HepG2 (cell line): ENCODE data around the gene SELENOH. TPM values are rescaled to one million over a fixed set of nuclear protein-coding genes. Genes with fewer than 3 reads are reported as not detected.

Source experiments
- BORCS8-MEF2B ChIP-seq: sonication (generic); formaldehyde crosslinking; IDR thresholded peaks from 2 replicates; pipeline ENCODE4 v1.8.0; 2022; ENCODE audit warnings: mild to moderate bottlenecking, missing genetic modification reagents
- CBX2 ChIP-seq, 2 experiments: fragments of 200-600 bp in 1 of 2; sonication (generic); formaldehyde crosslinking in 1 of 2; IDR thresholded peaks; 2 replicates each; pipeline versions ENCODE4 v1.7.0 to v1.8.1; 2018 to 2022; ENCODE audit warnings: low read depth in 2 of 2, low read length in 1 of 2, mild to moderate bottlenecking in 1 of 2, missing genetic modification reagents in 1 of 2
- CENPT ChIP-seq: sonication (generic); formaldehyde crosslinking; IDR thresholded peaks from 2 replicates; pipeline ENCODE4 v1.8.0; 2022; ENCODE audit warnings: low read depth, mild to moderate bottlenecking, moderate library complexity, missing genetic modification reagents
- ETV6 ChIP-seq: sonication (generic); formaldehyde crosslinking; conservative IDR thresholded peaks from 2 replicates; pipeline ENCODE4 v1.4.0; 2020; ENCODE audit warnings: missing genetic modification reagents
- FOSL2 ChIP-seq: sonication (generic); formaldehyde crosslinking; IDR thresholded peaks from 2 replicates; pipeline ENCODE4 v1.4.0; 2020; ENCODE audit warnings: missing genetic modification reagents
- HMG20A ChIP-seq: IDR thresholded peaks from 2 replicates; pipeline ENCODE4 v1.6.1; 2016; ENCODE audit warnings: borderline replicate concordance
- RCOR2 ChIP-seq: IDR thresholded peaks from 2 replicates; pipeline ENCODE4 v1.6.1; 2016; ENCODE audit warnings: missing biosample characterization, missing genetic modification reagents
- SMYD3 ChIP-seq: sonication (generic); formaldehyde crosslinking; IDR thresholded peaks from 2 replicates; pipeline ENCODE4 v1.8.1; 2023; ENCODE audit warnings: mild to moderate bottlenecking, missing genetic modification reagents
- TBP ChIP-seq: sonication (generic); formaldehyde crosslinking; IDR thresholded peaks from 2 replicates; pipeline ENCODE4 v1.5.0; 2020; ENCODE audit warnings: missing genetic modification reagents
- ZBTB21 ChIP-seq: sonication (generic); formaldehyde crosslinking; IDR thresholded peaks from 2 replicates; pipeline ENCODE4 v1.4.0; 2020; ENCODE audit warnings: missing genetic modification reagents
- ZFP37 ChIP-seq: sonication (generic); formaldehyde crosslinking; IDR thresholded peaks from 2 replicates; pipeline ENCODE4 v1.4.0; 2020; ENCODE audit warnings: missing genetic modification reagents, borderline replicate concordance
- ZMYM4 ChIP-seq: sonication (generic); formaldehyde crosslinking; IDR thresholded peaks from 2 replicates; pipeline ENCODE4 v1.8.1; 2023; ENCODE audit warnings: mild to moderate bottlenecking, missing genetic modification reagents
- ZNF367 ChIP-seq: sonication (generic); formaldehyde crosslinking; IDR thresholded peaks from 2 replicates; pipeline ENCODE4 v1.4.0; 2020; ENCODE audit warnings: missing genetic modification reagents, borderline replicate concordance
- ZNF552 ChIP-seq: sonication (generic); formaldehyde crosslinking; IDR thresholded peaks from 2 replicates; pipeline ENCODE4 v1.9.0; 2022; ENCODE audit warnings: missing genetic modification reagents, mild to moderate bottlenecking, borderline replicate concordance
- ZNF589 ChIP-seq: sonication (generic); formaldehyde crosslinking; conservative IDR thresholded peaks from 2 replicates; pipeline ENCODE4 v1.8.0; 2022; ENCODE audit warnings: mild to moderate bottlenecking, moderate library complexity, missing genetic modification reagents
- polyA plus RNA-seq, 8 experiments: library from polyadenylated mRNA; depleted of rRNA in 3 of 8; stranded (reverse) in 7 of 8; unstranded in 1 of 8; fragments of >200 nt; fragmentation: Illumina TruSeq in 4 of 8; extraction: Trizol in 4 of 8; gene quantifications; 2 replicates each; pipeline versions ENCODE4 v1.2.1 to v1.2.3, GENCODE V29; 2011 to 2016; ENCODE audit warnings: low read depth in 4 of 8, missing spikeins in 1 of 8, mixed read lengths in 1 of 8; ENCODE audit not compliant: insufficient read depth in 1 of 8
- total RNA-seq, 5 experiments: library from RNA; depleted of rRNA; stranded (reverse); fragments of >200 nt; fragmentation: Illumina TruSeq; extraction: Trizol; gene quantifications; 2 replicates each; pipeline ENCODE4 v1.2.3, GENCODE V29; 2016; ENCODE audit warnings: low read depth in 1 of 5
- TF ChIP-seq, protein P1 (sequence below): sonication (generic); formaldehyde crosslinking; IDR thresholded peaks from 2 replicates; pipeline ENCODE4 v1.5.1; 2020; ENCODE audit warnings: mild to moderate bottlenecking, moderate library complexity, missing genetic modification reagents
- TF ChIP-seq, protein P2 (sequence below): sonication (generic); formaldehyde crosslinking; IDR thresholded peaks from 2 replicates; pipeline ENCODE4 v1.5.0; 2020; ENCODE audit warnings: missing genetic modification reagents
- TF ChIP-seq, protein P3 (sequence below): sonication (generic); formaldehyde crosslinking; IDR thresholded peaks from 2 replicates; pipeline ENCODE4 v1.9.0; 2022; ENCODE audit warnings: missing genetic modification reagents, mild to moderate bottlenecking, borderline replicate concordance
- TF ChIP-seq, protein P4 (sequence below): sonication (generic); formaldehyde crosslinking; IDR thresholded peaks from 2 replicates; pipeline ENCODE4 v1.5.1; 2020; ENCODE audit warnings: missing genetic modification reagents, mild to moderate bottlenecking, borderline replicate concordance
- TF ChIP-seq, protein P5 (sequence below): sonication (generic); formaldehyde crosslinking; IDR thresholded peaks from 2 replicates; pipeline ENCODE4 v1.8.0; 2022; ENCODE audit warnings: missing genetic modification reagents, low read depth, mild to moderate bottlenecking, borderline replicate concordance

Gene SELENOH
- total and polyA plus RNA-seq, 2 of the 13 experiments (the other 11 are each of a cell fraction or from before 2014, with no cell fraction given), result 27.2 to 77.4 TPM

DNA sequence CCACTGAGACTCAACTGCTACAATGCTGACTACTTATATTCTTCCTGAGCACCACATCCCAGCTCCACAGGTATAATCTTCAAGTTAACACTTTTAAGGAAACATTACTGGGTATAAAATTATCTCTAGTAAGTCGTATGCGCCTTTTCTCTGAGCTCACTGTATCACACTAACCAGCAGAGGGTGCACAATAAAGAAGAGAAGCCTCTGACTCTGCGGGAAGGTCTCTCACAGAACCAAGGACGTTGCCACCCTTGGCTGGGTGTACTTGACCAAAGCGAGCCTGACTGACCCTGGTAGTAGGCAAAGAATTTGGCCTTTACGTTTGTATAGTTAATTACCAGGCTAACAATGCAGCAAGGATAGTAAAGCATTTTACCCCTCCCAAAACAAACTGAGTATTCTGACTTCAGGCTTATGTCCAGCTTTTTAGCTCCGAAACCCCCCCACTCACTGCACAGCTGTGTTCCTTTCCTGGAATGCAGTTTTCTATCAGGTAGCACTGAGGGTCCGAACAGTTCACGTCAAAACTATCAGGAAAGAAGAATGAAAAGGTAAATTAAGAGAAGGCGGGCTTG is 10.5 kb downstream of the SELENOH start, which contains the start of gene BTBD18 (continued):
- TF ChIP-seq, protein P1, sequence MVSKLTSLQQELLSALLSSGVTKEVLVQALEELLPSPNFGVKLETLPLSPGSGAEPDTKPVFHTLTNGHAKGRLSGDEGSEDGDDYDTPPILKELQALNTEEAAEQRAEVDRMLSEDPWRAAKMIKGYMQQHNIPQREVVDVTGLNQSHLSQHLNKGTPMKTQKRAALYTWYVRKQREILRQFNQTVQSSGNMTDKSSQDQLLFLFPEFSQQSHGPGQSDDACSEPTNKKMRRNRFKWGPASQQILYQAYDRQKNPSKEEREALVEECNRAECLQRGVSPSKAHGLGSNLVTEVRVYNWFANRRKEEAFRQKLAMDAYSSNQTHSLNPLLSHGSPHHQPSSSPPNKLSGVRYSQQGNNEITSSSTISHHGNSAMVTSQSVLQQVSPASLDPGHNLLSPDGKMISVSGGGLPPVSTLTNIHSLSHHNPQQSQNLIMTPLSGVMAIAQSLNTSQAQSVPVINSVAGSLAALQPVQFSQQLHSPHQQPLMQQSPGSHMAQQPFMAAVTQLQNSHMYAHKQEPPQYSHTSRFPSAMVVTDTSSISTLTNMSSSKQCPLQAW (CRISPR knock-in tag), result no peak
- TF ChIP-seq ETV6 (no peak), ZMYM4 (CRISPR knock-in tag) (no peak), FOSL2 (CRISPR knock-in tag) (0 out of 2 replicates have a peak, but pooled peaks have one; percentile 15), HMG20A (CRISPR knock-in tag) (no peak), ZFP37 (CRISPR knock-in tag) (no peak), ZNF552 (CRISPR knock-in tag) (no peak), RCOR2 (CRISPR knock-in tag) (no peak), TBP (CRISPR knock-in tag) (no peak), SMYD3 (CRISPR knock-in tag) (no peak), ZNF589 (CRISPR knock-in tag) (no peak), CENPT (CRISPR knock-in tag) (no peak), ZBTB21 (CRISPR knock-in tag) (no peak), BORCS8-MEF2B (CRISPR knock-in tag) (no peak), ZNF367 (CRISPR knock-in tag) (no peak), CBX2 (IDR thresholded peaks at IDR 0.05; ENCODE audit: low read depth, low read length) (no peak), CBX2 (CRISPR knock-in tag; IDR thresholded peaks at IDR 0.05; ENCODE audit: low read depth) (no peak)
- TF ChIP-seq, protein P2, sequence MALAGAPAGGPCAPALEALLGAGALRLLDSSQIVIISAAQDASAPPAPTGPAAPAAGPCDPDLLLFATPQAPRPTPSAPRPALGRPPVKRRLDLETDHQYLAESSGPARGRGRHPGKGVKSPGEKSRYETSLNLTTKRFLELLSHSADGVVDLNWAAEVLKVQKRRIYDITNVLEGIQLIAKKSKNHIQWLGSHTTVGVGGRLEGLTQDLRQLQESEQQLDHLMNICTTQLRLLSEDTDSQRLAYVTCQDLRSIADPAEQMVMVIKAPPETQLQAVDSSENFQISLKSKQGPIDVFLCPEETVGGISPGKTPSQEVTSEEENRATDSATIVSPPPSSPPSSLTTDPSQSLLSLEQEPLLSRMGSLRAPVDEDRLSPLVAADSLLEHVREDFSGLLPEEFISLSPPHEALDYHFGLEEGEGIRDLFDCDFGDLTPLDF, result no peak
- TF ChIP-seq, protein P3, sequence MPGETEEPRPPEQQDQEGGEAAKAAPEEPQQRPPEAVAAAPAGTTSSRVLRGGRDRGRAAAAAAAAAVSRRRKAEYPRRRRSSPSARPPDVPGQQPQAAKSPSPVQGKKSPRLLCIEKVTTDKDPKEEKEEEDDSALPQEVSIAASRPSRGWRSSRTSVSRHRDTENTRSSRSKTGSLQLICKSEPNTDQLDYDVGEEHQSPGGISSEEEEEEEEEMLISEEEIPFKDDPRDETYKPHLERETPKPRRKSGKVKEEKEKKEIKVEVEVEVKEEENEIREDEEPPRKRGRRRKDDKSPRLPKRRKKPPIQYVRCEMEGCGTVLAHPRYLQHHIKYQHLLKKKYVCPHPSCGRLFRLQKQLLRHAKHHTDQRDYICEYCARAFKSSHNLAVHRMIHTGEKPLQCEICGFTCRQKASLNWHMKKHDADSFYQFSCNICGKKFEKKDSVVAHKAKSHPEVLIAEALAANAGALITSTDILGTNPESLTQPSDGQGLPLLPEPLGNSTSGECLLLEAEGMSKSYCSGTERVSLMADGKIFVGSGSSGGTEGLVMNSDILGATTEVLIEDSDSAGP, result no peak
- TF ChIP-seq, protein P4, sequence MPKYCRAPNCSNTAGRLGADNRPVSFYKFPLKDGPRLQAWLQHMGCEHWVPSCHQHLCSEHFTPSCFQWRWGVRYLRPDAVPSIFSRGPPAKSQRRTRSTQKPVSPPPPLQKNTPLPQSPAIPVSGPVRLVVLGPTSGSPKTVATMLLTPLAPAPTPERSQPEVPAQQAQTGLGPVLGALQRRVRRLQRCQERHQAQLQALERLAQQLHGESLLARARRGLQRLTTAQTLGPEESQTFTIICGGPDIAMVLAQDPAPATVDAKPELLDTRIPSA, result no peak
- TF ChIP-seq, protein P5, sequence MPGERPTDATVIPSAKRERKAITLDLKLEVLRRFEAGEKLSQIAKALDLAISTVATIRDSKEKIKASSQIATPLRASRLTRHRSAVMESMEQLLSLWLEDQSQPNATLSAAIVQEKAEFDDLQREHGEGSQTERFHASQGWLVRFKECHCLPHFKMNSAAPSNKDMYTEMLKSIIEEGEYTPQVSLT, result no peak
